ENCODE results near the gene ELP1. TPM values are rescaled to one million over a fixed set of nuclear protein-coding genes. Genes with fewer than 3 reads are reported as not detected.

ELP1 gene
- total and polyA plus RNA-seq, 2 of the 4 experiments (the other 2 are of a cell fraction), result 20.0 to 43.2 TPM

GRCh38 chr9:108880738-108881316, 53.1 kb downstream of the ELP1 start (continued):
- TF ChIP-seq CTCF (conservative IDR thresholded peaks at IDR 0.05; ENCODE audit: low read depth, low read length), result no peak
- no peak for TF ChIP-seq RFX5 (IDR thresholded peaks at IDR 0.05; ENCODE audit: low read depth, low read length)

- Histone ChIP-seq H3K4ac (ENCODE audit: low read depth, low read length) (no peak overlapping the region), H3K23ac (ENCODE audit: low read depth, low read length) (no peak overlapping the region), H3K4me2 (ENCODE audit: low read depth, low read length) (no peak overlapping the region), H2BK15ac (ENCODE audit: low read depth, low read length) (no peak overlapping the region), H3K27me3 (ENCODE audit: control insufficient read depth, insufficient read depth, low read length) (no peaks in the 10 kb centered on the region), H3K36me3 (ENCODE audit: control insufficient read depth, insufficient read depth, low read length) (peaks cover 32% of the 10 kb centered on the region), H3K79me1 (ENCODE audit: low read depth in 1 of 2, low read length in 2 of 2) (no peaks in the 10 kb centered on the region), H2AFZ (replicated peaks; ENCODE audit: low read length, poor library complexity) (no peak overlapping the region), H3K4me1 (ENCODE audit: control insufficient read depth, insufficient read depth, low read length) (no peaks in the 10 kb centered on the region), H4K8ac (ENCODE audit: low read depth in 2 of 2, low read length in 2 of 2) (no peak overlapping the region), H2AK9ac (replicated peaks; ENCODE audit: low read depth, low read length, poor library complexity) (no peak overlapping the region), H3K4me3 (ENCODE audit: insufficient read depth, low read depth, low read length) (no peak overlapping the region), H3K27ac (ENCODE audit: insufficient read depth, low read length) (no peak overlapping the region), H3K9me1 (ENCODE audit: insufficient read depth, low read length) (no peaks in the 10 kb centered on the region; the same call in 1 of the 2 replicates), H4K5ac (ENCODE audit: low read depth, low read length) (no peak overlapping the region), H4K91ac (ENCODE audit: insufficient read depth, low read depth, low read length) (no peak overlapping the region), H3K14ac (replicated peaks; ENCODE audit: low read depth, low read length) (no peak overlapping the region), H2BK5ac (ENCODE audit: low read depth, low read length, poor library complexity, severe bottlenecking) (no peak overlapping the region), H3K56ac (ENCODE audit: extremely low read depth, insufficient read depth, low read length) (no peak overlapping the region), H4K20me1 (ENCODE audit: insufficient read depth, low read length) (no peaks in the 10 kb centered on the region), H2AK5ac (ENCODE audit: low read depth, low read length) (no peak overlapping the region), H3K9me3 (ENCODE audit: control insufficient read depth, insufficient read depth, low read length) (no peaks in the 10 kb centered on the region), H3K18ac (ENCODE audit: low read depth, low read length) (no peak overlapping the region), H2BK20ac (ENCODE audit: low read depth, low read length) (no peak overlapping the region), H2BK120ac (ENCODE audit: low read depth, low read length) (no peak overlapping the region), H3K9ac (ENCODE audit: low read depth, low read length) (no peak overlapping the region)
- TF ChIP-seq SMC3 (IDR thresholded peaks at IDR 0.05; ENCODE audit: low read depth, low read length), result no peak
- TF ChIP-seq MXI1 (IDR thresholded peaks at IDR 0.05; ENCODE audit: borderline replicate concordance, low read depth, low read length), result no peak
- no peak for TF ChIP-seq CTCF (conservative IDR thresholded peaks at IDR 0.05; ENCODE audit: low read depth, low read length)
- TF ChIP-seq MAFK (IDR thresholded peaks at IDR 0.05; ENCODE audit: low read depth, low read length), result no peak
- dilution Hi-C loops (cut with HindIII; ENCODE audit: low sequenced_read_pairs, unreplicated experiment) (no loop called here), in situ Hi-C loops (cut with MboI; ENCODE audit: low sequenced_read_pairs) (no loop called here), intact Hi-C loops (cut with micrococcal nuclease) (no loop called here)
- WGBS, 2 experiments (ENCODE audit: extremely low coverage in 2 of 2, insufficient read length in 1 of 2), result no CpG with 5 or more reads among the region's 2 CpGs
- ATAC-seq (ENCODE audit: low read depth), result no peak
- BruUV-seq (replicated peaks), result no TSS peak
- POLR2A ChIA-PET (ENCODE audit: unreplicated experiment), result no interaction called here
- no peak for DNase-seq
- CTCF ChIA-PET, result no interaction called here
Measured at GRCh38 chr9:108877524-108877923, 56.4 kb downstream of the ELP1 start.
